HCT116 (cell line): ENCODE results near the gene NPB.

Experiments used
- CEBPB ChIP-seq: IDR thresholded peaks from 2 replicates; pipeline ENCODE4 v1.6.1; 2012; ENCODE audit warnings: low read depth
- CTCF ChIP-seq, 3 experiments: fragments of 200-600 bp in 1 of 3; sonication (generic) in 1 of 3; IDR thresholded peaks in 2 of 3; conservative IDR thresholded peaks in 1 of 3; 2 replicates each; pipeline ENCODE4 v1.5.1; 2012 to 2017; ENCODE audit warnings: low read depth in 2 of 3, low read length in 2 of 3, antibody characterized with exemption in 1 of 3, borderline replicate concordance in 1 of 3, control low read depth in 1 of 3, mild to moderate bottlenecking in 1 of 3, mixed read lengths in 1 of 3, mixed run types in 1 of 3, moderate library complexity in 1 of 3; ENCODE audit not compliant: insufficient read depth in 1 of 3
- ELF1 ChIP-seq: IDR thresholded peaks from 2 replicates; pipeline ENCODE4 v1.6.1; 2012; ENCODE audit warnings: low read depth, borderline replicate concordance
- EZH2 ChIP-seq: fragments of 200-600 bp; sonication (generic); IDR thresholded peaks from 2 replicates; pipeline ENCODE4 v1.6.1; 2017; ENCODE audit warnings: antibody characterized with exemption, mixed run types
- EZH2phosphoT487 ChIP-seq: fragments of 200-600 bp; IDR thresholded peaks from 2 replicates; pipeline ENCODE4 v1.6.1; 2018; ENCODE audit warnings: antibody characterized with exemption, borderline replicate concordance
- JUND ChIP-seq: IDR thresholded peaks from 2 replicates; pipeline ENCODE4 v1.6.1; 2012
- MAX ChIP-seq: IDR thresholded peaks from 2 replicates; pipeline ENCODE4 v1.6.1; 2012
- POLR2A ChIP-seq: IDR thresholded peaks from 2 replicates; pipeline ENCODE4 v1.7.0; 2011; ENCODE audit warnings: borderline replicate concordance; ENCODE audit not compliant: insufficient read depth, insufficient read length; ENCODE audit errors: extremely low read depth
- RAD21 ChIP-seq: IDR thresholded peaks from 2 replicates; pipeline ENCODE4 v1.6.1; 2012; ENCODE audit warnings: low read depth, mild to moderate bottlenecking
- TCF7L2 ChIP-seq: IDR thresholded peaks from 2 replicates; pipeline ENCODE4 v1.7.0; 2011; ENCODE audit warnings: borderline replicate concordance, inconsistent platforms; ENCODE audit not compliant: insufficient read depth, insufficient read length; ENCODE audit errors: extremely low read depth
- YY1 ChIP-seq: IDR thresholded peaks from 2 replicates; pipeline ENCODE4 v1.6.1; 2011; ENCODE audit warnings: low read length, low read depth, moderate library complexity, mild to moderate bottlenecking; ENCODE audit not compliant: insufficient replicate concordance; ENCODE audit errors: extremely low read depth
- ZFX ChIP-seq: fragments of 450-650 bp; IDR thresholded peaks from 2 replicates; pipeline ENCODE4 v1.6.1; 2017
- ZNF274 ChIP-seq: fragments of 200-500 bp; sonication (Bioruptor generic); IDR thresholded peaks from 2 replicates; pipeline ENCODE4 v1.6.1; 2014; ENCODE audit warnings: mild to moderate bottlenecking, low read depth, low read length, inconsistent platforms
- TF ChIP-seq, protein P1 (sequence below): IDR thresholded peaks from 2 replicates; pipeline ENCODE4 v1.6.1; 2012; ENCODE audit warnings: low read depth

DNA sequence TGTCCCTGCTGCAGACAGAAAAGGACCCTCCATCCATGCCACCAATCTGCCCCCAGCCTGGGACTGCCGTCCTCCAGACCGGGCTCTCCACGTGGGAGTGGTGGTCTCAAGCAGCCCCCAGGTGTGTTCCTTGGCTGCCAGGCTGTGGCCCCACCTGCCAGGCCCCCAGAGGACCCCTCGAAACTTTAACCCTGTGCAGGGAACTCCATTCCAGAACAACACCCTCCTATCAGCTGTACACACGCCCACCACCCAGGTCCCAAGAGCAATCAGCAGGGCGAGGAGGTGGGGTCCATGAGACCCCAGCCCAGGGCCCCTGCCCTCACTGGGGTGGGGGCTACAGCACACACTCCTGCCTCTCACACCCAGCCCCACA is 33.7 kb downstream of the NPB start:
- TF ChIP-seq, protein P1, sequence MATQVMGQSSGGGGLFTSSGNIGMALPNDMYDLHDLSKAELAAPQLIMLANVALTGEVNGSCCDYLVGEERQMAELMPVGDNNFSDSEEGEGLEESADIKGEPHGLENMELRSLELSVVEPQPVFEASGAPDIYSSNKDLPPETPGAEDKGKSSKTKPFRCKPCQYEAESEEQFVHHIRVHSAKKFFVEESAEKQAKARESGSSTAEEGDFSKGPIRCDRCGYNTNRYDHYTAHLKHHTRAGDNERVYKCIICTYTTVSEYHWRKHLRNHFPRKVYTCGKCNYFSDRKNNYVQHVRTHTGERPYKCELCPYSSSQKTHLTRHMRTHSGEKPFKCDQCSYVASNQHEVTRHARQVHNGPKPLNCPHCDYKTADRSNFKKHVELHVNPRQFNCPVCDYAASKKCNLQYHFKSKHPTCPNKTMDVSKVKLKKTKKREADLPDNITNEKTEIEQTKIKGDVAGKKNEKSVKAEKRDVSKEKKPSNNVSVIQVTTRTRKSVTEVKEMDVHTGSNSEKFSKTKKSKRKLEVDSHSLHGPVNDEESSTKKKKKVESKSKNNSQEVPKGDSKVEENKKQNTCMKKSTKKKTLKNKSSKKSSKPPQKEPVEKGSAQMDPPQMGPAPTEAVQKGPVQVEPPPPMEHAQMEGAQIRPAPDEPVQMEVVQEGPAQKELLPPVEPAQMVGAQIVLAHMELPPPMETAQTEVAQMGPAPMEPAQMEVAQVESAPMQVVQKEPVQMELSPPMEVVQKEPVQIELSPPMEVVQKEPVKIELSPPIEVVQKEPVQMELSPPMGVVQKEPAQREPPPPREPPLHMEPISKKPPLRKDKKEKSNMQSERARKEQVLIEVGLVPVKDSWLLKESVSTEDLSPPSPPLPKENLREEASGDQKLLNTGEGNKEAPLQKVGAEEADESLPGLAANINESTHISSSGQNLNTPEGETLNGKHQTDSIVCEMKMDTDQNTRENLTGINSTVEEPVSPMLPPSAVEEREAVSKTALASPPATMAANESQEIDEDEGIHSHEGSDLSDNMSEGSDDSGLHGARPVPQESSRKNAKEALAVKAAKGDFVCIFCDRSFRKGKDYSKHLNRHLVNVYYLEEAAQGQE, result no peak
- TF ChIP-seq EZH2phosphoT487 (no peak), RAD21 (no peak), POLR2A (no peak), MAX (no peak), CTCF (IDR thresholded peaks at IDR 0.05 in 2 of 3, conservative IDR thresholded peaks at IDR 0.05 in 1 of 3; ENCODE audit: borderline replicate concordance in 1 of 3, insufficient read depth in 1 of 3, low read depth in 2 of 3, low read length in 2 of 3) (no peak), YY1 (no peak), ELF1 (no peak), EZH2 (no peak), TCF7L2 (no peak), JUND (no peak), ZFX (no peak), ZNF274 (no peak), CEBPB (no peak)
